IMR-90 (cell line): ENCODE data around the gene TMC7. TPM values are rescaled to one million over a fixed set of nuclear protein-coding genes. Genes with fewer than 3 reads are reported as not detected.

Experiments used
- ATAC-seq: fragments of 200-7000 bp; cut with Tn5 transposase; 2 replicates; pipeline ENCODE4 v1.9.1; 2020; ENCODE audit warnings: low read depth, mild to moderate bottlenecking, moderate library complexity
- BruUV-seq: library from RNA; stranded (reverse); fragments of 400-500 nt; replicated peaks from 2 replicates; lab custom pipeline; 2021; lab: Mats Ljungman, UMichigan
- CTCF ChIA-PET: fragments of 300-600 bp; formaldehyde crosslinking; extraction: SDS; loops from one replicate; lab custom pipeline; 2021; ENCODE audit warnings: antibody characterized with exemption; lab: Yijun Ruan, JAX
- POLR2A ChIA-PET: fragments of 300-600 bp; sonication (Branson Sonifier 250); formaldehyde crosslinking; loops from one replicate; lab custom pipeline; 2022; ENCODE audit warnings: antibody characterized with exemption; ENCODE audit not compliant: unreplicated experiment; lab: Charles Lee
- DNase-seq: peaks from one replicate; pipeline ENCODE4 v3.0.0; 2013
- H2AFZ ChIP-seq: replicated peaks from 2 replicates; pipeline ENCODE3; 2013; ENCODE audit warnings: low read length, mild to moderate bottlenecking; ENCODE audit not compliant: poor library complexity
- H2AK5ac ChIP-seq: 2 replicates; pipeline ENCODE4 v1.6.1; 2013; ENCODE audit warnings: low read depth, low read length, inconsistent platforms
- H2AK9ac ChIP-seq: replicated peaks from 2 replicates; pipeline ENCODE3; 2013; ENCODE audit warnings: mild to moderate bottlenecking, low read depth, low read length, moderate library complexity; ENCODE audit not compliant: poor library complexity
- H2BK120ac ChIP-seq: 2 replicates; pipeline ENCODE4 v1.6.1; 2013; ENCODE audit warnings: low read depth, low read length, inconsistent platforms
- H2BK15ac ChIP-seq: 3 replicates; pipeline ENCODE4 v1.6.1; 2013; ENCODE audit warnings: low read depth, low read length, inconsistent platforms
- H2BK20ac ChIP-seq: 2 replicates; pipeline ENCODE4 v1.6.1; 2013; ENCODE audit warnings: low read depth, mild to moderate bottlenecking, inconsistent platforms, low read length, moderate library complexity
- H2BK5ac ChIP-seq: 2 replicates; pipeline ENCODE4 v1.6.1; 2013; ENCODE audit warnings: mild to moderate bottlenecking, low read depth, low read length, inconsistent platforms; ENCODE audit not compliant: poor library complexity, severe bottlenecking
- H3K14ac ChIP-seq: replicated peaks from 2 replicates; pipeline ENCODE4 v1.6.1; 2013; ENCODE audit warnings: low read depth, low read length, inconsistent platforms
- H3K18ac ChIP-seq: 2 replicates; pipeline ENCODE4 v1.6.1; 2013; ENCODE audit warnings: low read depth, low read length, control low read depth
- H3K23ac ChIP-seq: 2 replicates; pipeline ENCODE4 v1.6.1; 2013; ENCODE audit warnings: low read depth, low read length, inconsistent platforms
- H3K27ac ChIP-seq: 2 replicates; pipeline ENCODE4 v1.5.1; 2013; ENCODE audit warnings: mild to moderate bottlenecking, control low read depth, low read length; ENCODE audit not compliant: insufficient read depth
- H3K27me3 ChIP-seq: 2 replicates; pipeline ENCODE4 v1.6.1; 2013; ENCODE audit warnings: low read length; ENCODE audit not compliant: control insufficient read depth, insufficient read depth
- H3K36me3 ChIP-seq: 2 replicates; pipeline ENCODE4 v1.6.1; 2013; ENCODE audit warnings: low read length, mixed read lengths; ENCODE audit not compliant: control insufficient read depth, insufficient read depth
- H3K4ac ChIP-seq: 2 replicates; pipeline ENCODE4 v1.6.1; 2013; ENCODE audit warnings: low read depth, low read length, inconsistent platforms
- H3K4me1 ChIP-seq: 2 replicates; pipeline ENCODE4 v1.6.1; 2013; ENCODE audit warnings: low read length, mixed read lengths; ENCODE audit not compliant: control insufficient read depth, insufficient read depth
- H3K4me2 ChIP-seq: 2 replicates; pipeline ENCODE4 v1.6.1; 2013; ENCODE audit warnings: low read depth, mild to moderate bottlenecking, control low read depth, low read length, moderate library complexity
- H3K4me3 ChIP-seq: 2 replicates; pipeline ENCODE4 v1.5.1; 2013; ENCODE audit warnings: low read depth, mild to moderate bottlenecking, control low read depth, low read length, moderate library complexity; ENCODE audit not compliant: insufficient read depth
- H3K56ac ChIP-seq: 2 replicates; pipeline ENCODE4 v1.6.1; 2013; ENCODE audit warnings: low read length, inconsistent platforms; ENCODE audit not compliant: insufficient read depth; ENCODE audit errors: extremely low read depth
- H3K79me1 ChIP-seq, 2 experiments: 2 replicates each; pipeline ENCODE4 v1.6.1; 2013; ENCODE audit warnings: low read length in 2 of 2, inconsistent platforms in 1 of 2, low read depth in 1 of 2
- H3K9ac ChIP-seq: 2 replicates; pipeline ENCODE4 v1.6.1; 2013; ENCODE audit warnings: low read depth, low read length, control low read depth
- H3K9me1 ChIP-seq: 2 replicates; pipeline ENCODE4 v1.6.1; 2013; ENCODE audit warnings: low read length, inconsistent platforms; ENCODE audit not compliant: insufficient read depth
- H3K9me3 ChIP-seq: 2 replicates; pipeline ENCODE4 v1.6.1; 2013; ENCODE audit warnings: low read length; ENCODE audit not compliant: control insufficient read depth, insufficient read depth
- H4K20me1 ChIP-seq: 2 replicates; pipeline ENCODE4 v1.6.1; 2013; ENCODE audit warnings: low read length, inconsistent platforms; ENCODE audit not compliant: insufficient read depth
- H4K5ac ChIP-seq: 2 replicates; pipeline ENCODE4 v1.6.1; 2013; ENCODE audit warnings: mild to moderate bottlenecking, low read depth, low read length, control low read depth
- H4K8ac ChIP-seq, 2 experiments: 2 replicates each; pipeline ENCODE4 v1.6.1; 2013; ENCODE audit warnings: low read depth in 2 of 2, low read length in 2 of 2, control low read depth in 1 of 2, inconsistent platforms in 1 of 2
- H4K91ac ChIP-seq: 2 replicates; pipeline ENCODE4 v1.6.1; 2013; ENCODE audit warnings: low read depth, low read length, inconsistent platforms; ENCODE audit not compliant: insufficient read depth
- BHLHE40 ChIP-seq: fragments of 150-350 bp; IDR thresholded peaks from 2 replicates; pipeline ENCODE4 v1.6.1; 2016; ENCODE audit warnings: mild to moderate bottlenecking, low read depth, low read length
- CEBPB ChIP-seq: IDR thresholded peaks from 2 replicates; pipeline ENCODE4 v1.6.1; 2012; ENCODE audit warnings: low read depth, low read length, improper control_type of control experiment
- CHD1 ChIP-seq: IDR thresholded peaks from 2 replicates; pipeline ENCODE4 v1.6.1; 2012; ENCODE audit warnings: low read depth, low read length, improper control_type of control experiment
- ELK1 ChIP-seq: fragments of 150-350 bp; IDR thresholded peaks from 2 replicates; pipeline ENCODE4 v1.6.1; 2016; ENCODE audit warnings: low read depth, mild to moderate bottlenecking, low read length, moderate library complexity, borderline replicate concordance
- FOS ChIP-seq: fragments of 150-350 bp; IDR thresholded peaks from 2 replicates; pipeline ENCODE4 v1.6.1; 2016; ENCODE audit warnings: low read depth, low read length
- MAFK ChIP-seq: IDR thresholded peaks from 2 replicates; pipeline ENCODE4 v1.6.1; 2012; ENCODE audit warnings: low read depth, low read length, improper control_type of control experiment
- MAZ ChIP-seq: IDR thresholded peaks from 2 replicates; pipeline ENCODE4 v1.6.1; 2012; ENCODE audit warnings: low read depth, mild to moderate bottlenecking, low read length, improper control_type of control experiment, moderate library complexity, borderline replicate concordance
- MXI1 ChIP-seq: IDR thresholded peaks from 2 replicates; pipeline ENCODE4 v1.6.1; 2012; ENCODE audit warnings: low read depth, mild to moderate bottlenecking, low read length, moderate library complexity, borderline replicate concordance
- NFE2L2 ChIP-seq: fragments of 150-350 bp; IDR thresholded peaks from 2 replicates; pipeline ENCODE4 v1.6.1; 2016; ENCODE audit warnings: low read depth, mild to moderate bottlenecking, low read length
- POLR2A ChIP-seq: IDR thresholded peaks from 2 replicates; pipeline ENCODE4 v1.6.1; 2012; ENCODE audit warnings: mild to moderate bottlenecking, low read depth, low read length
- RAD21 ChIP-seq: IDR thresholded peaks from 2 replicates; pipeline ENCODE4 v1.6.1; 2012; ENCODE audit warnings: low read length, improper control_type of control experiment
- RCOR1 ChIP-seq: IDR thresholded peaks from 2 replicates; pipeline ENCODE4 v1.6.1; 2012; ENCODE audit warnings: mild to moderate bottlenecking, low read length, improper control_type of control experiment; ENCODE audit not compliant: insufficient replicate concordance
- RFX5 ChIP-seq: IDR thresholded peaks from 2 replicates; pipeline ENCODE4 v1.8.0; 2012; ENCODE audit warnings: low read depth, mild to moderate bottlenecking, low read length, moderate library complexity
- SMC3 ChIP-seq: fragments of 150-350 bp; IDR thresholded peaks from 2 replicates; pipeline ENCODE4 v1.6.1; 2016; ENCODE audit warnings: low read depth, mild to moderate bottlenecking, antibody characterized with exemption, low read length, moderate library complexity
- USF2 ChIP-seq: fragments of 150-350 bp; IDR thresholded peaks from 2 replicates; pipeline ENCODE4 v1.6.1; 2017; ENCODE audit warnings: mild to moderate bottlenecking, antibody characterized with exemption, low read length, low read depth
- WGBS, 2 experiments: methylation state at CpG; one replicate each; pipeline versions ENCODE4 v1.1.5 to v1.1.7; 2013; ENCODE audit warnings: missing lambda C conversion rate in 2 of 2; ENCODE audit not compliant: insufficient read length in 1 of 2; ENCODE audit errors: extremely low coverage in 2 of 2; 5-methylcytosine and 5-hydroxymethylcytosine counted together
- dilution Hi-C: fragments of 300-500 bp; cut with HindIII; formaldehyde crosslinking; loops from one replicate; pipeline ENCODE4 v1.14.3; 2018; ENCODE audit warnings: low sequenced_read_pairs; ENCODE audit not compliant: unreplicated experiment
- in situ Hi-C: fragments of 300-500 bp; cut with MboI; formaldehyde crosslinking; loops from 3 replicates; pipeline ENCODE4 v1.14.3; 2019; ENCODE audit warnings: low sequenced_read_pairs, inconsistent platforms, mixed read lengths
- intact Hi-C: fragments of 100-400 bp; cut with micrococcal nuclease; formaldehyde crosslinking; loops from 2 replicates; pipeline ENCODE4 v1.10.0; 2022
- polyA plus RNA-seq, 3 experiments: library from polyadenylated mRNA; depleted of rRNA; stranded (reverse); fragments of >200 nt; gene quantifications; 2 replicates each; pipeline ENCODE4 v1.2.3, GENCODE V29; 2012; ENCODE audit warnings: low replicate concordance in 1 of 3
- total RNA-seq: library from RNA; depleted of rRNA; stranded (reverse); fragments of >200 nt; gene quantifications from 2 replicates; pipeline ENCODE4 v1.2.3, GENCODE V29; 2012
- TF ChIP-seq, protein P1 (sequence below): conservative IDR thresholded peaks from 2 replicates; pipeline ENCODE4 v1.5.1; 2012; ENCODE audit warnings: mild to moderate bottlenecking, low read depth, low read length, improper control_type of control experiment

The TMC7 gene
- total and polyA plus RNA-seq, 2 of the 4 experiments (the other 2 are of a cell fraction), result 0.27 to 0.36 TPM

- Histone ChIP-seq H2AFZ (no peak overlapping the region), H3K36me3 (no peaks in the 10 kb centered on the region), H3K56ac (no peak overlapping the region), H3K9me3 (no peaks in the 10 kb centered on the region), H2AK5ac (no peak overlapping the region), H3K27me3 (no peaks in the 10 kb centered on the region), H3K23ac (no peak overlapping the region), H3K4me2 (no peak overlapping the region), H3K4ac (no peak overlapping the region), H2BK120ac (no peak overlapping the region), H4K91ac (no peak overlapping the region), H3K9ac (no peak overlapping the region), H3K14ac (no peak overlapping the region), H2BK5ac (no peak overlapping the region), H3K18ac (no peak overlapping the region), H2BK15ac (no peak overlapping the region), H3K27ac (no peak overlapping the region), H3K4me1 (peaks cover 9% of the 10 kb centered on the region), H4K8ac (no peak overlapping the region), H4K5ac (no peak overlapping the region), H2AK9ac (no peak overlapping the region), H2BK20ac (no peak overlapping the region), H3K9me1 (peaks cover 3% of the 10 kb centered on the region; the same call in 1 of the 2 replicates), H3K4me3 (no peak overlapping the region), H4K20me1 (no peaks in the 10 kb centered on the region), H3K79me1 (no peaks in the 10 kb centered on the region)
- POLR2A ChIA-PET, result no interaction called here
- in situ Hi-C loops, result no loop called here
- ATAC-seq, result no peak
- CTCF ChIA-PET, result no interaction called here
- BruUV-seq, result no TSS peak
- intact Hi-C loops, result no loop called here
- dilution Hi-C loops, result no loop called here
- WGBS, 2 experiments, result no CpG with 5 or more reads among the region's 4 CpGs
- no peak for DNase-seq
- TF ChIP-seq MAFK, result no peak
- TF ChIP-seq NFE2L2, result no peak
- TF ChIP-seq SMC3, result no peak
- TF ChIP-seq CHD1, result no peak
- no peak for TF ChIP-seq RAD21
- TF ChIP-seq RFX5, result no peak
- no peak for TF ChIP-seq RCOR1
- no peak for TF ChIP-seq CEBPB
- no peak for TF ChIP-seq MAZ
- no peak for TF ChIP-seq FOS
- TF ChIP-seq MXI1, result no peak
- no peak for TF ChIP-seq USF2
- TF ChIP-seq POLR2A, result no peak
- no peak for TF ChIP-seq ELK1
- TF ChIP-seq BHLHE40, result no peak
- TF ChIP-seq, protein P1, sequence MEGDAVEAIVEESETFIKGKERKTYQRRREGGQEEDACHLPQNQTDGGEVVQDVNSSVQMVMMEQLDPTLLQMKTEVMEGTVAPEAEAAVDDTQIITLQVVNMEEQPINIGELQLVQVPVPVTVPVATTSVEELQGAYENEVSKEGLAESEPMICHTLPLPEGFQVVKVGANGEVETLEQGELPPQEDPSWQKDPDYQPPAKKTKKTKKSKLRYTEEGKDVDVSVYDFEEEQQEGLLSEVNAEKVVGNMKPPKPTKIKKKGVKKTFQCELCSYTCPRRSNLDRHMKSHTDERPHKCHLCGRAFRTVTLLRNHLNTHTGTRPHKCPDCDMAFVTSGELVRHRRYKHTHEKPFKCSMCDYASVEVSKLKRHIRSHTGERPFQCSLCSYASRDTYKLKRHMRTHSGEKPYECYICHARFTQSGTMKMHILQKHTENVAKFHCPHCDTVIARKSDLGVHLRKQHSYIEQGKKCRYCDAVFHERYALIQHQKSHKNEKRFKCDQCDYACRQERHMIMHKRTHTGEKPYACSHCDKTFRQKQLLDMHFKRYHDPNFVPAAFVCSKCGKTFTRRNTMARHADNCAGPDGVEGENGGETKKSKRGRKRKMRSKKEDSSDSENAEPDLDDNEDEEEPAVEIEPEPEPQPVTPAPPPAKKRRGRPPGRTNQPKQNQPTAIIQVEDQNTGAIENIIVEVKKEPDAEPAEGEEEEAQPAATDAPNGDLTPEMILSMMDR, result no peak
These were observed 20.2 kb downstream of the TMC7 start for GRCh38 chr16:19003935-19004334.
